GM19397 (cell line): ENCODE results near the gene MATK.
"Not testable (repeated sequence)": the region's sequence is repeated elsewhere in the genome, so short reads cannot be mapped to it uniquely, and the experiment has no call there.

ENCODE experiments used
- ATAC-seq: cut with Tn5 transposase; IDR thresholded peaks from one replicate; pipeline ENCODE4 v1.9.1; 2021; ENCODE audit warnings: mild to moderate bottlenecking, moderate library complexity; ENCODE audit not compliant: unreplicated experiment

The MATK gene

DNA sequence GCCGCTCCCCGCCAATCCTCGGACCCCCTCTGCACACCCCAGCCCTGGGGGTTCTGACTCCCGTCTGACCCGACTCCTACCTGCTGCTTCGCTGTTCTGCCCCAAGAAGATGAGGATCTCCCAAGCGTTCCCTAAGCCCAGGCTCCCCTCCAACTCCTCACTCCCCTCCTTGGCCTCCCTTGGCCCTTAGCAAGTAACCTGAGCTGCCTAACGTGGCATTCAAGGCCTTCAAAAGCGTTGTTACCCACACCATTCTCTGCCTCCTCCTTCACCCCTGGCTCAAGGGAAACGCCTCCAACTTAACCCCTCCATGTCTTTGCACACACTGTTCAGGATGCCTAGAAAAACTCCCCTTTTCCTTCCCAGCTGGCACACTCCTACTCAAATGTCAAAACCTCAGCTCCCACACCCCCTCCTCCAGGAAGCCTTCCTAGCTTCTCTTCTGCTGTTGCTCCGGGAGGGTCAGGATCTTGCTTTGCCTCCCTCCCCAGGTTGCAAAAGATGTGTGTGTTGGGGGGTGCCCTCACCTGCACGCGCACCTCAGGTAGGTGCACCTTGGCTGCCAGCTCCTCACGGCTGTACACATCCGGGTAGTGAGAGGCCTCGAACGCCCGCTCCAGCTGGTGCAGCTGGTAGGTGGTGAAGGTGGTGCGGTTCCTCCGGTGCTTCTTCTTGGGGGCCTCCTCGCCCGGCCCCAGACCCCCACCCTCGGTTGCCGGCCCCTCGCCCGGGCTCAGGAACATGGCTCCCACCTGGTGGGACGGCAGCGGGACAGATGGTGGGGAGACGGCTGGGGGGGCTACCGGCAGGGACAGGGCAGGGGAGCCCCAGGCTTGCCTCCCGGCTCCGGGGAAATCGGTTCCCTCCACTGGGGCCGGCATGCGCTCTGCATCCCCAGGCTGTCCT, 14.9 kb downstream of the MATK start:
- ATAC-seq: no peak

DNA sequence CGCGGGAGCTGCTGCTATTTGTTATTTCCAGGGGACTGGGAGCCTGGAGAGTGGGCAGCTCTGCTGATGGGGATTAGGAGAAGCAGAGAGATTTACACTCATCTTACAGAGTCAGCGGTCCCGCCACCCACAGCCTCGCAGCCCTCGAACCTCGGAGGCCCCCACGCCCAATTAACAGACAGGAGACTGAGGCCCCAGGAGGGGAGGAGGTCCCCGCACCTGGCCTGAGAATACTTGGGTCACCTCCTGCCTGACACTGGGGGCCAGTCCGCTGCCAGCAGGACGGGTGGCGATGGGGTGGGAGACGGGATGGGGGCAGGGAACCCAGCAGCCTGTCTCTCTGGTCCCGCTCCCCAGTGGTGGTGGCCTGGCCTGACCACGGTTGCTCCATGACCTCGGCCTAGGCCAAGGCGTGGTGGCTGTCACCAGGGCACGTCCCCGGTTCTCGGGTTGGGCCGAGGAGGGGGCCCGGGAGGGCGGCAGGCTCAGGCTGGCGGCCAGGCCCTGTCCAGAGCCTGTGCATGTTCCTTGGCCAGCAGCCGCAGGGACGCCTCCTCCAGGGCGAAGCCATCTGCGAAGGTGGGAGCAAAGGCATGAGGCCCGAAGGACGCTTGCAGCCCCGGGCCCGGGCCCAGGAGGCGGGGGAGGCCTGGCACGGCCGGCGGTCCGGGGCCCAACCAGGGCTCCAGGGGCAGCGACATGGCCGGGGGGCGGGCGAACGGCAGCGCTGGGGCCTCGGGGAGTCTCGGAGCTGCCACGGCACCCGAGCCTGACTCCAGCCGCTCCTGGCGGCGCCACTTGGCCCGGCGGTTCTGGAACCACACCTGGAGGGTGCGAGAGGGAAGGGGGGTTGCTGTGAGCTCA, 15.8 kb downstream of the MATK start:
- no peak for ATAC-seq

DNA sequence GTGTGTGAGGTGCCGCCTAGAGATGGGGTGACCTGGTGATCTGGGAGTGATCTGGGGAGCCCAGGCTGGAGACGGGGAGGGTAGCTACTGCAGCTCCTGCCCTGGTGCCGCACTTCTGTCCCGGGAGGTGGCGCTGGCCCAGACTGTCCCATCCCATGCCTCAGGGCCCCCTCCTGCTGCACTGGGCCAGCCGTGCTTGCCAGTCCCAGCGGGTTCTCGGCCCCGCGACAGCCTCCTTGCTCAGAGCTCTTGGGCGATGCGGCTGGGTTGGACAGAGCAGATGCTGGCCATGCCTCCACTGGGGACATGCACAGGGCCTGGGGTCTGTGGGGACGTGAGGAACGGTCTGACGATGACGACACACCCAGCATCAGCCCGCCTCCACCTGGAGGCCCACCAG, 16.7 kb downstream of the MATK start:
- ATAC-seq: no peak

DNA sequence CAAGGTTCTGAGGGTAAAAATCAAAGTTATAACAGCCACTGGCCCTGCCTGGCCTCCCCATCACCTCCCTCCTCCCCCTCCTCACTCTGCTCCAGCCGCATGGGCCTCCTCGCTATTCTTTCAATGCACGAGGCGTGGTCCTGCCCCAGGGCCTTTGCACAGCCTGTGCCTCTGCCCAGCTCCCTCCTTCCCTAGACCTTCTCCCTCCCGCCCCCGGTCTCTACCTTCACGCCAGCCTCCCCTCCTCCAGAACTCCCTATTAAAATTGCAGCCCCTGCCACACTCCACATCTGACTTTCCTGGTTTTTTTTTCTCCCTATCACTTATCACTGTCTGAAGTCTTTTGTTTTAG, 17.5 kb downstream of the MATK start:
- ATAC-seq: no peak

DNA sequence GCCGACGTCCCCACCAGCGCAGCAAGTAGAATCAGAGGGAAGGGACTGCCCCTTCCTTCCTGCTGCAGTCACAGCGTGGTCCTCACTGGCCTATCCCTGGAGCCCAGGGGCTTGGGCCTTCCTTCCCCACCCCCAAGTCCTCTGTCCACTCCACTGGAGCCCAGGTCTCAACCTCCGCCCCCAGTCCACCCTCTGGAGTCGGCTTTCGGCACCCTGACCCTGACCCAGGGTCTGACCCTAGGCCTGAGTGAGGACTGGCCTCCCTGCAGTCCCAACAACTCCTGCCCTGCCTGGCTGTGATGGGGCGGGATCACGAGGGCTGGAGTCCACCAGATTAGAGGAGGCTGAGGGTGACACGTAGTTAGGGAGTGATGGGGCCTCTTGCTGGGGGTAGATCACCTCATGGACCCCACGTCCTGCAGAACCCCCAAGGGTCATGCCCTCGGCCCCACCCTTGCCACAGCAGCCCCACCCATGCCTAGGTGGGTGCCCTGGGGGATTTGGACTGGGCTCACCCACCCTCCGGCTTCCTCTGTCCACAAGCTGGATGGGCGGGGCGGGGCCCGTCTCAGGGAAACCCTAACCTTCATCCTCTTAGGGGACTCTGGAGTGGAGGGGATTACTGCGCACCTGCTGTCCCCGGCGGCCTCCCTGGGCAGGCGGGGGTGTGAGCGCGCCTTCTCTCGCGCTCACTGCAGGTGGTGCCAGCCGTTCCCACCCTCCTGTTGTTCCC, 18.0 kb downstream of the MATK start:
- ATAC-seq: no peak

DNA sequence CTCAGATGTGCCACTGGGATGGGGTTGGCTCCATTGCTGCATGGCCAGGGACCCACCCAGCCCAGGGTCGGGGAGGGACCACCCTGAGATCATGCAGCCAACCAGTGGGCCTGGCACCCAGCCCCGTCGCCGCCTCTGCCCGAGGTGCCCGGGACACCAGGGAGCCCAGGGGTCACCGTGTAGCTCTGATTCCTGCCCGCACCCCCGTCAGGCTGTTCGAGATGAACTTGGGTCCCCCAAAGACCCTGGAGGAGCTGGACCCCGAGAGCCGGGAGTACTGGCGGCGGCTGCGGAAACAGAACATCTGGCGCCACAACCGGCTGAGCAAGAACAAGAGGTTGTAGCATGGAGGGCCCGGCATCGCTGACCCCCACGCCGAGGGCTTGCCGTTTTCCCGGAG, 19.1 kb downstream of the MATK start:
- no peak for ATAC-seq

DNA sequence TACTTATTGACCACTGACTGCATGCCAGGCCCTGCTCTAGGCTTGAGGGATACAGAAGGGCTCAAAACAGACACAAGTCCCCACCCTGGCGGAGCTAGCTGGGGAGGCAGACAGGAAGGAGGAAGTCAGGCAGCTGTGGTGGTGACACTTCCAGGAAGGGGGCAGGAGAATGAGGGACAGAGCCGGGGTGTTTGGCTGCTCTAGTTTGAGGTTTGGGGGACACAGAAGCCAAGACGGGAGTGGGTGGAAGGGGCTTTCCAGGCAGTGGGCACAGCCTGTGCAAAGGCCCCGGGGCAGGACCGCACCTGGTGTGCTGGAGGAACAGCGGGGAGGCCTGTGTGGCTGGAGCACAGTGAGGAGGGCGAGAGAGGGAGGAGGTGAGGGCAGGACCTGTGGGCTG, 19.7 kb downstream of the MATK start:
- ATAC-seq: no peak

DNA sequence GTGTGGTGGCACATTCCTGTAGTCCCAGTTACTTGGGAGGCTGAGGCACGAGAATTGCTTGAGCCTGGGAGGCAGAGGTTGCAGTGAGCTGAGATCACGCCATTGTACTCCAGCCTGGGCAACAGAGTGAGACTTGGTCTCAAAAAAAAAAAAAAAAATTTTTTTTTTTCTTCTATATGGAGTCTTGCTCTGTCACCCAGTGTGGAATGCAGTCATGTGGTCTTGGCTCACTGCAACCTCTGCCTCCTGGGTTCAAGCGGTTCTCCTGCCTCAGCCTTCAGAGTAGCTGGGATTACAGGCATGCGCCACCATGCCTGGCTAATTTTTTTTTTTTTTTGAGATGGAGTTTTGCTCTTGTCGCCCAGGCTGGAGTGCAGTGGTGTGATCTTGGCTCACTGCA, 20.4 kb downstream of the MATK start:
- ATAC-seq: not testable (repeated sequence)

DNA sequence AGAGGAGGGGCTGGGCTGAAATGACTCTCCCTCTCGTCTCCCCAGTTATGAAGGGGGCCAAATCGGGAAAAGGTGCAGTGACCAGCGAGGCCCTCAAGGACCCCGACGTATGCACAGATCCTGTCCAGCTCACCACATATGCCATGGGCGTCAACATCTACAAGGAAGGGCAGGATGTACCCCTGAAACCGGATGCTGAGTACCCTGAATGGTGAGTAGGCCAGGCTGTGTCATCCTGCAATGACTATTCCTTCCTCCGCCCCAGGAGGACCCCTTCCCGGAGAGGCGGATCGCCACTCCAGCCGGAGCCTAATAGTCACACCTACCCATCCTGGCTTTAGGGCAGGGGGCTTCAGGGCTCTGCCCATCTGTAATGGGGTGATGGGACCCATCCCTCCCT, 21.1 kb downstream of the MATK start:
- ATAC-seq: no peak

DNA sequence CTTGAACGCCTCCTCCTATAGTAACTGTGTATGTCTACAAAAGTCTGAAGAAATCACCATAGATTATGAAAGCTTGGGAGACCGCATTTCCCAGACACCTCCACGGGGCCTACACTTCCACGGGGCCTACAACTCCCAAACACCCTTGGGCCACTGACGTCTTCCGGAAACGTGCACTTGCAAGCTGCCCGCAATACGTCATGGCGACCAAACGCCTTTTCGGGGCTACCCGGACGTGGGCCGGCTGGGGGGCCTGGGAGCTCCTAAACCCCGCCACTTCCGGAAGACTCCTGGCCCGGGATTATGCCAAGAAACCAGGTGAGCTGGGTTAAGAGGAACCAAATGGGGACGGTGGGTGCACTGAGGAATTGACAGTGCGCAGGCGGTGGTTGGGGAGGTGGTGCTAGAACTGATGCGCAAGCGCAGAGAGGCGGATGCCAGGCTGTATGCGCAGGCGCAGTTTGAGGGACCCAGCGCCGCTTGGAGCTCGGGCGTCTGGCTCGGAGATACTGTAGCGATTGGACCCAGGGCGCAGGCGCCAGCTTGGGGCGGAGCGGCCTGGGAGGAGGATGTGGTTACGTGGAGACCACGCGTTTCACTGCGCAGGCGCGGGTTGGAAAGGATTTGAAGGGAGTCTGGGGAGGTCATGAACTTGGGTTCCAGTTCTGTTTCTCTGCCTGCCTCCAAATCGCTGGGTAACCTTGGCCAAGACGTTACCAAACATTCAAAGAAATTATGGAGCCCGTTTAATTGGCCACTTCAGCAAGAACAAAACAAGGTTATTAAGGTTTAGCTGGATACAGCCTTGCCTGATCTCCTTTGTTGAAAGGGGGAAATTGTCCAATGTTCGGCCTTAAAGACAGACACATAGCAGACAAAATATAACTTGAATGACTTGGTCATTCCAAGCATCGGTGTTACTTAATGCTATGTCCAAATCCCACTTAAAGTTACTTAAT, 23.4 kb downstream of the MATK start, which contains the start of gene MRPL54:
MRPL54 (plus strand) TSS at position 182 of the 959 bp plus-strand sequence; CDS start at position 201, 19 bp downstream.
- ATAC-seq: peak; percentile 84

DNA sequence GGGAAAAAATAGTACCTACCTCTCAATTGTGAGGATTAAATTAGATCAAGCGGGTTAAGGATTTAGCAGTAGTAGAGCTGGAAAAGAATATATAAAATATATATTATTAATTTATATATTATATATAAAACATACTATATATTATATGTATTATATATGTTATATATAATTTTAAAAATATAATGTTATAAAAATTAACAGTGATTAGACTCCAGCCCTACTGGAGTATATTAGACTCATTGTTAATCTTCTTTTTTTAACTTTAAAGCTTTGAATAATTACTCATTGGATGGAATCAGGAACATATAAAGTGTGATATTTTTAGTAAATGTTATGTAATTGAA, 24.1 kb downstream of the MATK start:
- no peak for ATAC-seq

DNA sequence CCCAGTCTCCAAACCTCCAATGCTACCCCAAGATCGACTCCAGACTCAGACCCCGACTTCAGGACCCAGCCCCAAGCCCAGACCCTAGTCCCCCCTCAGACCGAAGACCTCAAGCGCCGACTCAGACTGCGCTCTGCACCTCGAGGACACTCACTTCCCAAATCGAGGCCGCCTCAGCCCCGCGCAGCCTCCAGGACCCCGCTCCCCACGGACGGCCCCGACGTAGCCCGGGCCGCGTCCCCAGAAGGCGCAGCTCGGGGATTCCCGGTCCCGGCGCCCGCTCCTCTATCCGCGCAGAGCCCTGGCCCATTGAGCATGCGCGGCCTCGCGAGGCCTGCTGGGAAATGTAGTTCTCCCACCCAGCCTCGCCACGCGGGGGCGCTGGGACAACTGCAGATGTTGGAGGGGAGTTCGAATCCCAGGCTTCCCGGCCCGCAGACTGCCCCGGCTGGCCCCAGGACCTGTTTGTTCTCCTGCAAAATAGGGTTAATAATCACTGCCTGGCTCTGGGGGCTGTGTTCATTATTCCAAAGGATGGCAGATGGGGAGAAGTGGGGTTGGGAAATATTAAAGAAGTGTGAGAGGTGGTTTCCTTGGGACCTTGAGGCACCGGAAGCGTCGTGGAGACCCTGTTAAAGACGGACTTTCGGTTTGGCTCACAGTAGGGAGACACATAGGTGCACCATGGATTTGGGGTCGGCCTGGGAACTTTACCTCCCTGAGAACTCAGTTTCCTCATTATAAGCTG, 24.6 kb downstream of the MATK start, which contains the start of gene APBA3:
APBA3 (minus strand) TSS at position 311 of the 748 bp plus-strand sequence. CDS start 1,428 bp downstream, outside the sequence.
- peak; percentile 51 for ATAC-seq

DNA sequence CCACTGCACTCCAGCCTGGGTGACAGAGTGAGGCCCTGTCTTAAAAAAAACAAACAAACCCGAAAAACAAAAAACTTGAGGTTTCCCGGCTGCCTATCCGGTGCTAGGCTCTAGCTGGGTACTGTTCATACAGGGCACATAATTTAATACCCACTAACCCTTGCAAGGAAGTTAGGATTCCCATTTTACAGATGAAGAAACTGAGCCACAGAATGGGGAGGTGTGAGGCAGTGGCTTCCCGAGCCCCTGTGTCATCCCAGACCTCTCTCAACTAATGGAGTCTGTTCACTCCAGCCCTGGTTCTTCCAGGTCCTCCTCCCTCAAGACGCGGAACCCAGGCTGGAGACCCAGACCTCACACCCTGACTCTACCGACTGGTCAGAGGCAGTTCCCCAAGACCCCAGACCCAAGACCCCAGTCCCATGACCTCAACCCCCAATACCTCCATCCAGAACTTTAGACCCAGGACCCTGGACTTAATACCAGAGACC, 25.3 kb downstream of the MATK start:
- ATAC-seq: no peak

DNA sequence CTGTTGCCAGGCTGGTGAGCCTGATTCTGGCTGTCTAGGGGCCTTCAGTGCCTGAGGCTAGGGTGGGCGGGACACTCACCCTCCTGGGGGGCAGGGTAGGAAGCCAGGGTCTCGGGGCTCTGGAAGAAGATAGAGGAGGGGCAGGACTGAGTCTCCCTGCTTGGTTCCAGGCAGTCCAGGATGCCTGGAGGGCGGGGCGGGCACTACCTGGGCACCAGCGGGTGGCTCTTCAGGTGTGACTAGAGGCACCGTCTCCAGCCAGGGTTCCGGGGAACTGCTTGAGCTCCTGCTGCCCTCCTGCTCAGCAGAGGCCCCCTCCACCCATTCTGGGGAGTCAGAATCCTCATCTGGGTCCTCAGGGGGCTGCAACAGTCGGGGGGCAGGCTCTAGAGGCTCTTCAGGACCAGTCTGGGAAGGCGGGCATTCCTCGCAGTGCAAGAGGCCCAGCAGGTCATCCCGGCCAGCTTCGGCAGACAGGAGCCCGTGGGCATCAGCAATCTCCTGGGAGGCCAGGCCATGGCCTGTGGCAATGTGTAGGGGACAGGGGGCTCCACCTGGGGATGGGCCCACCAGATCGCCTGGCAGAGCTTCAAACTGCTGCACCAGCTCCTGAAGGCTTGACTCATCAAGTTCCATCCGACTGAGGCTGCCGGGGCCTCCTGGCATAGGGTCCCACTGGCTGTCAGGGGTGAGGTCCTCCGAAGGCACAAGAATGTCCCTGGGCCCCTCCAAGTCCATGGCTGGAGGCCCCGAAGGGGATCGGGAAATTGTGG, 26.5 kb downstream of the MATK start:
- no peak for ATAC-seq

DNA sequence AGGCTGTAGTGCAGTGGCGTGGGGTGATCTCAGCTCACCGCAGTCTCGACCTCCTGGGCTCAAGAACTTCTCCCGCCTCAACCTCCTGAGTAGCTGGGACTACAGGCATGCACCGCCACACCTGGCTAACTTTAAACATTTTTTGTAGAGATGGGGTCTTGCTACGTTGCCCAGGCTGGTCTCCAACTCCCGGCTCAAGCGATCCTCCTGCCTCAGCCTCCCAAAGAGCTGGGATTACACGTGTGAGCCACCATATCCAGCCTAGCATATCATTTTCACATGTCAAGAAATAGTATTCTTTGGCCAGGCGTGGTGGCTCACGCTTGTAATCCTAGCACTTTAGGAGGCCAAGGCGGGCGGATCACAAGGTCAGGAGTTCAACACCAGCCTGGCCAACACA, 27.9 kb downstream of the MATK start:
- ATAC-seq: not testable (repeated sequence)

DNA sequence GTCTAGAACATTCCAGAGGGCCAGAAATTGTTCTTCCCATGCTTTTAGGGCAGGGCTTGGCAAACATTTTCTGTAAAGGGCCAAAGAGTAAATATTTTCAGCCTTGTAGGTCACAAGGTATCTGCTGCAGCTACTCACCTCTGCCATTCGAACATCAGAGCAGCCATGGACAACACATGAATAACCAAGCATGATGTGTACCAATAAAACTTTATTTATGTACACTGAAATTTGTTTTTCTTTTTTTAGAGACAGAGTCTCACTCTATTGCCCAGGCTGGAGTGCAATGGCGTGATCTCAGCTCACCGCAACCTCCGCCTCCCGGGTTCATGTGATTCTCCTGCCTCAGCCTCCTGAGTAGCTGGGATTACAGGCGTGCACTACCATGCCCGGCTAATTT, 28.5 kb downstream of the MATK start:
- ATAC-seq: not testable (repeated sequence)

DNA sequence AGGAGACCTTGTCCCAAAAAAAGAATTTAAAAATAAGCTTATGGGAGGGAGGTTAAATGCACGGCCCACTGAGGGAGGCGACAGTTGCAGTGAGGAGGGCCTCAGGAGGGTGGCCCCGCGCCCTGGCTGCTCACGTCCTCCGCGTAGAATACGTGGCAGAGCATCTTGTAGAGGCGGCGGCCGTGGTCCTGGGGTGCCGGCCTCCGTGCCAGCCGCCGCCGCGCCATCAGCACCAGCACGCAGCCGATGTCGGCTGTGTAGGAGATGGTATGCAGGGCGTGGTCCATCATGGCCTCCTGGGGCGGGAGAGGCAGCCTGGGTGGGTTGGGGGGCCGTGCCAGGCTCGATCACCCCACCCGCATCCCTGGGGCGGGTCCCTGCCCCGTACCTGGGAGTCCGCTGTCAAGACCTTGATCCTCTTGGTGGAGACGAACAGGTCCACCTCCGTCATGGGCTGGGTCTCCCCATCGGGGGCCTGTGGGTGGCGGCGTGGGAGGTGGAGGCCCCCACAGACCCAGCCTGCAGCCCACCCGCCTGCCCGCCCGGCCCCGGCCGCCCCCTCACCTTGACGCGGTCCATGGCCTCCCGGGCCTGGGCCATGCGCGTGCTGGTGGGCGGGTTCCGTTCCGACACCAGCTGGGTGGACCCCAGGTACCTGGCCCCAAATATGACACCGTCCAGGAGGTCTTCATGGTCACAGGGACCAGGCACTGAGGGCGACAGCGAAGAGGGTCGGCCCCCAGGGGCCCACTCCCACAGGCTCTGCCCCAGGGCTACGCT, 32.4 kb downstream of the MATK start:
- no peak for ATAC-seq

DNA sequence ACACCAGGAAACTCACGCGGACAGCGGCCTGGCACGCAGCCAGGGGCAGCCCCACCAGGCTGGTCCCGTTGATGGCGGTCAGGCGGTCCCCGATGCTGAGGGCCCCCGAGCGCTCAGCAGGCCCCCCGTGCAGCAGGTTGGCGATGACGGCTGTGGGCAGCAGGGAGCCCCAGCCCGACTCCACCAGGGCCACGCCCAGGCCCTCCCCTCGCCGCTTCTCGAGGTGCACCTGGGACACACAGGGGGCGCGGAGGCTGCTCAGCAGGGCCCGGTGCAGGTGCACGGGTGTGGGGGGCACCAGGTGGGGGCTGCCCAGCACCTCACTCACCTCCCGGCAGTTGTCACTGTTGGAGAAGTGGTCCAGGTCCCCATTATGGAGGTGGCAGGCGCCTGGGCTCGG, 33.7 kb downstream of the MATK start:
- no peak for ATAC-seq
